CD14-positive monocyte (primary cell): ENCODE measurements around the gene GFM2. TPM values are rescaled to one million over a fixed set of nuclear protein-coding genes. Genes with fewer than 3 reads are reported as not detected.
A peak's percentile ranks its signal among the peaks of the same experiment; 100 is the strongest.

Source experiments
- DNase-seq, 3 donors: peaks; one replicate each; pipeline ENCODE4 v3.0.0-alpha.2; 2011 to 2022
- H2AFZ ChIP-seq: 2 replicates; pipeline ENCODE4 v1.6.0; 2012; ENCODE audit warnings: mild to moderate bottlenecking, low read depth, low read length, inconsistent platforms; ENCODE audit not compliant: insufficient read depth, poor library complexity, severe bottlenecking
- H3K27ac ChIP-seq, 2 donors: 1 replicate in 1 of 2; 2 replicates in 1 of 2; pipeline ENCODE4 v1.5.1; 2012 to 2013; ENCODE audit warnings: low read length in 2 of 2, control low read depth in 1 of 2, inconsistent platforms in 1 of 2, low read depth in 1 of 2, mild to moderate bottlenecking in 1 of 2
- H3K27me3 ChIP-seq, 2 donors: one replicate each; pipeline versions ENCODE4 v1.6.0 to v1.6.1; 2011 to 2013; ENCODE audit warnings: low read length in 2 of 2; ENCODE audit not compliant: control insufficient read depth in 2 of 2, insufficient read depth in 2 of 2
- H3K36me3 ChIP-seq, 2 donors: replicated peaks in 1 of 2; 1 replicate in 1 of 2; 2 replicates in 1 of 2; pipeline versions ENCODE4 v1.5.1 to v1.6.1; 2012 to 2013; ENCODE audit warnings: low read length in 2 of 2, control low read depth in 1 of 2, inconsistent platforms in 1 of 2, mild to moderate bottlenecking in 1 of 2; ENCODE audit not compliant: insufficient read depth in 2 of 2, control insufficient read depth in 1 of 2
- H3K4me1 ChIP-seq, 2 donors: 1 replicate in 1 of 2; 2 replicates in 1 of 2; pipeline versions ENCODE4 v1.5.1 to v1.6.1; 2012 to 2013; ENCODE audit warnings: low read length in 2 of 2, control low read depth in 1 of 2, inconsistent platforms in 1 of 2, mild to moderate bottlenecking in 1 of 2, moderate library complexity in 1 of 2; ENCODE audit not compliant: insufficient read depth in 2 of 2, control insufficient read depth in 1 of 2
- H3K4me2 ChIP-seq: replicated peaks from 2 replicates; pipeline ENCODE3; 2012; ENCODE audit warnings: low read length, moderate library complexity, mild to moderate bottlenecking; ENCODE audit not compliant: poor library complexity, severe bottlenecking; ENCODE audit errors: extremely low read depth
- H3K4me3 ChIP-seq, 3 experiments: fragments of 200-600 bp in 1 of 3; sonication (generic) in 1 of 3; replicated peaks in 1 of 3; 1 replicate in 2 of 3; 2 replicates in 1 of 3; pipeline ENCODE4 v1.5.1; 2011 to 2013; ENCODE audit warnings: low read length in 3 of 3, mild to moderate bottlenecking in 3 of 3, control low read depth in 2 of 3, low read depth in 2 of 3, inconsistent platforms in 1 of 3, moderate library complexity in 1 of 3
- H3K79me2 ChIP-seq: 2 replicates; pipeline ENCODE4 v1.6.0; 2012; ENCODE audit warnings: mild to moderate bottlenecking, control low read depth, inconsistent platforms, low read length, moderate library complexity; ENCODE audit not compliant: insufficient read depth
- H3K9ac ChIP-seq: 2 replicates; pipeline ENCODE4 v1.6.0; 2017; ENCODE audit warnings: low read length, mild to moderate bottlenecking; ENCODE audit not compliant: insufficient read depth, poor library complexity, severe bottlenecking
- H3K9me3 ChIP-seq, 2 donors: replicated peaks in 1 of 2; 1 replicate in 1 of 2; 2 replicates in 1 of 2; pipeline versions ENCODE4 v1.5.1 to v1.6.1; 2012 to 2013; ENCODE audit warnings: low read length in 2 of 2, control low read depth in 1 of 2; ENCODE audit not compliant: control insufficient read depth in 1 of 2, insufficient read depth in 1 of 2
- H4K20me1 ChIP-seq: 2 replicates; pipeline ENCODE4 v1.6.0; 2012; ENCODE audit warnings: mild to moderate bottlenecking, low read length, control low read depth, moderate library complexity; ENCODE audit not compliant: insufficient read depth
- H3K27ac Mint-ChIP-seq, 7 donors: one replicate each; pipeline ENCODE4 v1.8.0; 2020; ENCODE audit warnings: mild to moderate bottlenecking in 7 of 7, mixed read lengths in 7 of 7, moderate library complexity in 6 of 7, inconsistent platforms in 2 of 7
- H3K27me3 Mint-ChIP-seq, 3 donors: one replicate each; pipeline ENCODE4 v1.8.0; 2021 to 2022; ENCODE audit warnings: low read depth in 3 of 3, mild to moderate bottlenecking in 3 of 3, mixed read lengths in 3 of 3, moderate library complexity in 3 of 3, inconsistent platforms in 1 of 3
- H3K36me3 Mint-ChIP-seq, 2 donors: one replicate each; pipeline ENCODE4 v1.8.0; 2020; ENCODE audit warnings: mixed read lengths in 2 of 2, inconsistent platforms in 1 of 2, mild to moderate bottlenecking in 1 of 2
- H3K4me1 Mint-ChIP-seq: one replicate; pipeline ENCODE4 v1.8.0; 2020; ENCODE audit warnings: mild to moderate bottlenecking, mixed read lengths
- H3K4me3 Mint-ChIP-seq, 2 donors: one replicate each; pipeline ENCODE4 v1.8.0; 2020; ENCODE audit warnings: mild to moderate bottlenecking in 2 of 2, mixed read lengths in 2 of 2, moderate library complexity in 1 of 2
- H3K9me3 Mint-ChIP-seq, 7 donors: one replicate each; pipeline ENCODE4 v1.8.0; 2020 to 2022; ENCODE audit warnings: mixed read lengths in 7 of 7, mild to moderate bottlenecking in 6 of 7, moderate library complexity in 6 of 7, inconsistent platforms in 2 of 7
- CTCF ChIP-seq: fragments of 200-600 bp; IDR thresholded peaks from one replicate; pipeline ENCODE4 v1.8.0; 2022; ENCODE audit warnings: antibody characterized with exemption, mild to moderate bottlenecking
- WGBS: methylation state at CpG from one replicate; pipeline ENCODE4 v1.1.5; 2013; ENCODE audit warnings: missing lambda C conversion rate; ENCODE audit not compliant: insufficient coverage; 5-methylcytosine and 5-hydroxymethylcytosine counted together
- intact Hi-C, 2 donors: fragments of 100-400 bp; cut with micrococcal nuclease; formaldehyde crosslinking; loops; one replicate each; pipeline versions ENCODE4 v1.15.0 to v1.15.1; 2023
- polyA plus RNA-seq, 3 donors: library from polyadenylated mRNA; depleted of rRNA in 1 of 3; unstranded in 2 of 3; stranded (reverse) in 1 of 3; fragments of 300-500 nt in 2 of 3; fragments of >200 nt in 1 of 3; fragmentation: Illumina TruSeq in 2 of 3; gene quantifications; 1 replicate in 2 of 3; 2 replicates in 1 of 3; pipeline ENCODE4 v1.2.3, GENCODE V29; 2012 to 2021

Gene GFM2
- polyA plus RNA-seq, 3 donors, result 9.3 to 11.3 (median 10.6) TPM

DNA sequence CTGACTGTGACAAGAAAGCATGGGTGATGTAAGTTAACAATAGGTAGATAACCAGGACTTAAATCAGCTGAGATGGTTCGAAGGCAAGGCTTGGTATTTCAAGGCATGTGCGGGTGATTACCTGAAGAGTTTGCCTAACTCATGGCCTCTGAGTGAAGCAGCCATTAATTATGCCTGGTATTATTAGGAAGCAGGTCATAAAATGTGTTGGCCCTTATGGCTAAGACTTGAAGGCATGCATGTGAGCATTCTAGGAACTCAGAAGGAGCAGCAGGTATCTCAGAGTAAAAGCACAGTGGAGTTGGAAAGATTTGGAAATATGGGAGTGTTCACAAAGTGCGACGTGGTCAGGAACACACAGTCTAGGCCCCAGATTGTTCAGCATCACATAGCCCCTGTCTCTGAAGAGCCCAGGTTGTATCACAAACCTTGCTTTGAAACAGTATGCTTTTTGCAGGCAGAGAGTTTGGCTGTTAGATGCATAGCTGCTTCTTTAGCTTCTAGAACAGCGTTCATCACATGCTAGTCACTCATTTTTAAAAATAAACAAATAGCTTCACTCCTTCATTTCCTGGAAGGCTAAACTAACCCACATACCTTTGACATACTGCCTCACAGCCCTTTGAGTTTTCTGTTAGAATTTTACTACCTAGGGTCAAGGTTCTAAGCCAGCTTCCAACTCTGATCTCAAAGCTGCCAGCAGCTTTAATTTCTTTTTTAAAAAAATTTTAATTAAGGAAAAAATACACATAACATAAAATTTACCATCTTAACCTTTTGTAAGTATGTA, 79.8 kb downstream of the GFM2 start:
- peaks cover 26 to 35% of the 10 kb centered on the region in 2 donors for H3K36me3 Mint-ChIP-seq
- H3K4me3 Mint-ChIP-seq, result peak overlapping the region in 1 of 2 donors; percentile 94
- H3K4me3 ChIP-seq, result peak overlapping the region in 1 of 3 experiments; percentile 99
- no peak overlapping the region for H3K9ac ChIP-seq
- intact Hi-C loops, result loop anchor here in 1 of 2 donors (5.0 kb wide), 1 partner anchor 80 kb away; the partner anchor contains the start of genes GFM2 and NSA2
- 100% methylated on average over 1 of the region's 5 CpGs for WGBS
- peaks cover 0 to 1% (median 0%) of the 10 kb centered on the region in 7 donors for H3K9me3 Mint-ChIP-seq
- H3K27me3 ChIP-seq, result no peaks in the 10 kb centered on the region
- H3K36me3 ChIP-seq, result peaks cover 35 to 39% of the 10 kb centered on the region in 2 donors
- peaks cover 0 to 5% (median 0%) of the 10 kb centered on the region in 3 donors for H3K27me3 Mint-ChIP-seq
- peak overlapping the region in 1 of 2 donors; percentile 100 for H3K27ac ChIP-seq
- H3K4me1 Mint-ChIP-seq, result peaks cover 20% of the 10 kb centered on the region
- H3K79me2 ChIP-seq, result peaks cover 68% of the 10 kb centered on the region
- peak overlapping the region; percentile 99 for H3K4me2 ChIP-seq
- peaks cover 20 to 21% of the 10 kb centered on the region in 2 donors for H3K4me1 ChIP-seq
- DNase-seq, result no peak
- TF ChIP-seq CTCF, result no peak
- no peak overlapping the region for H2AFZ ChIP-seq
- peak overlapping the region; percentile 25 to 99 (median 97) for H3K27ac Mint-ChIP-seq
- H4K20me1 ChIP-seq, result peaks cover 64% of the 10 kb centered on the region
- no peaks in the 10 kb centered on the region for H3K9me3 ChIP-seq

GRCh38 chr5:74685979-74686631, 80.8 kb downstream of the GFM2 start:
- peaks cover 20 to 21% of the 10 kb centered on the region in 2 donors for H3K4me1 ChIP-seq
- intact Hi-C loops, result loop anchor here in 1 of 2 donors (5.0 kb wide), 1 partner anchor 81 kb away; the partner anchor contains the start of genes GFM2 and NSA2
- peaks cover 24 to 28% of the 10 kb centered on the region in 2 donors for H3K36me3 ChIP-seq
- Mint-ChIP-seq H3K4me3 (peak overlapping the region; percentile 89 to 94), H3K4me1 (peaks cover 20% of the 10 kb centered on the region), H3K9me3 (peaks cover 0 to 1% (median 0%) of the 10 kb centered on the region in 7 donors), H3K27me3 (peaks cover 0 to 5% (median 2%) of the 10 kb centered on the region in 3 donors), H3K27ac (peak overlapping the region; percentile 93 to 99 (median 97)), H3K36me3 (peaks cover 23 to 25% of the 10 kb centered on the region in 2 donors)
- peak overlapping the region; percentile 100 for H3K9ac ChIP-seq
- H3K79me2 ChIP-seq, result peaks cover 59% of the 10 kb centered on the region
- H3K27ac ChIP-seq, result peak overlapping the region; percentile 94 to 100
- 12% methylated on average over 6 of the region's 10 CpGs for WGBS
- H3K27me3 ChIP-seq, result no peaks in the 10 kb centered on the region
- H4K20me1 ChIP-seq, result peaks cover 53% of the 10 kb centered on the region
- peak overlapping the region; percentile 75 for H2AFZ ChIP-seq
- no peak for TF ChIP-seq CTCF
- H3K4me3 ChIP-seq, result peak overlapping the region; percentile 94 to 99 (median 97)
- peak; percentile 87 to 92 (median 89) for DNase-seq
- H3K9me3 ChIP-seq, result no peaks in the 10 kb centered on the region
- H3K4me2 ChIP-seq, result peak overlapping the region; percentile 99
